GM18861 (cell line): ENCODE results near the gene SCAMP4.

Experiments
- ATAC-seq: cut with Tn5 transposase; IDR thresholded peaks from one replicate; pipeline ENCODE4 v1.9.1; 2021; ENCODE audit not compliant: unreplicated experiment

Gene SCAMP4

DNA sequence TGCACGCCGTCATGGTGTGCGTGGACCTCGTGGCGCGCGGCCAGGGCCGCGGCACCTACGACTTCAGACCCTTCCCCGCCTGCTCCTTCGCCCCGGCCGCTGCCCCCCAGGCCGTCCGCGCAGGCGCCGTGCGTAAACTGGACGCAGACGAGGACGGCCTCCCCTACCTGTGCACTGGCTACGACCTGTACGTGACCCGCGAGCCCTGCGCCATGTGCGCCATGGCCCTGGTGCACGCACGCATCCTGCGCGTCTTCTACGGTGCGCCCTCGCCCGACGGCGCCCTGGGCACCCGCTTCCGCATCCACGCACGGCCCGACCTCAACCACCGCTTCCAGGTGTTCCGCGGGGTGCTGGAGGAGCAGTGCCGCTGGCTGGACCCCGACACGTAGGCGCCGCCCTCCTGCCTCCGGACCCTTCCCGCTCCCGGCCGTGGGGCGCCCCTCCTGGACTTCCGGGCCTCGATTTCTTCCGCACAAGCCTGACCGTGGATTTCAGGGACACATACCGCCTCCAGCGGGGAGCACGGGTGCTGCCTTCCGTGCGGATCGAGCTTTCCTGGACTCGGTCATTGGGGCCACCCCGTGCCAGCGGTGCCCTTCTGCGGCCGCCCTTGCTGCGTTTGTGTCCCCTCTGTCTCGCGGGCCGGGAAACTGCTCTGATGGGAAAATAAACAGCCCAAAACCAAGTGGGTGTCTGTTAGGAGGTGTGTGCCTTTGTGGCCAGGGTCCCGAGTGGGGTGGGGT is 7.7 kb downstream of the SCAMP4 start:
- no peak for ATAC-seq

DNA sequence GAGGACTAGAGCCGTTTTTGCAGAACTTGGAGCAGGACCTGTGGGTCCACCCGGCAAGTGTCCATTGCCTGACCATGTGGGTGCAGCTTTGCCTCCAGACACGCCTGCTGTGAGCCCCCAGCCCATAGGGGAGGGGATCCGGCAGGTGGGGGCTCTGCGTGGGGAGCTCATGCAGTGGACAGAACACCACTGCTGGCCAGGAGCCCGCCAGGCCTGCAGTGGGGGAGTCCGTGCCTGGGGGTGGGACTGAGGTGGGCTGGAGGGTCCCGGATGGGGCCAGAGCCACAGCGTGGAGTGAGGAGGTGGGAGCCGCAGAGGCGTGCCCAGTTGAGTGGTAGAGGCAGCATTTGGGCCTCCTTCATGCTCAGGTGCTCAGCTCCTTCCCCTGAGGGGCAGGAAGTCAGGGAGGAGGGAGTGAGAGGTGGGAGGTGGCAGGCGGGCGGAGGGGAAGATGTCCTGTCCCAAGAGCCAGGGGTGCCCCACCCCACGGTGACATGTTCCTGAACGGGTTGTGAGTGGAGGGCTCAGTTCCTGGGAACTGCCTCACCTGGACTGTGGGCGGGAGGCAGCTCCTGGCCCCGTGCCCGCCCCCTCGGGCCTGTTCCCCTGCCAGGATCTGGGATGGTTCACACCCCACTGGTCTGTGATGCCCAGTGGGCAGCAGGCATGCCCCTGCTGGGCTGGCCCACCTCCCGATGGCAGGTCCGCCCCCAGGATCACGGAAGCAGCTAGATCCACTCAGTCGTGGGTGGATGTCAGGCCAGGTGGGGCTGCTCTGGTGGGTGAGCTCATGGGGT is 8.8 kb downstream of the SCAMP4 start:
- no peak for ATAC-seq

DNA sequence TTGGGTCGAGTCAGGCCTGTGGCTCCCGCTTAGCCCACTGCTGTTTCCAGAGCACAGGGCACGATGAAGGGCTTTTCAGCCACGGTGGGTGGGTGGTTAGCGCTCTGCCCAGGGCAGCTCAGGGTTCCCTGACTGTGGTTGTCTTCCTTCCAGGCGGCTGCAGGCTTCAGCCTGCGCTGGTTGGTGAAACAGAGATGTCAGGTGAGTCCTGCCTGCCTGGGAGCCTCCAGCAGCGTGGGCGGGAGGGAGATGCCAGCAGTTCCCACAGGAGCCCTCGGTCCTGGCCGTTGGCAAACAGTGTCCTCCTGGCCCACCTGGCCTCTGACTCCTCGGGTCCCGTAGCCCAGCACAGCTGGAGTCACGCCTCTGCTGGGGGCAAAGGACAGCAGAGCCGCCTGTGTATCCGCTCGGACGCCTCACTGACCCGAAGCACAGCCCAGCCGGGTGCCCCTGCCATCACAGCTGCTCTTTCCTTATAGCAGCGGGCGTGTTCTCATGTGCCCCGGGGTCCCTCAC is 9.7 kb downstream of the SCAMP4 start:
- ATAC-seq: no peak

DNA sequence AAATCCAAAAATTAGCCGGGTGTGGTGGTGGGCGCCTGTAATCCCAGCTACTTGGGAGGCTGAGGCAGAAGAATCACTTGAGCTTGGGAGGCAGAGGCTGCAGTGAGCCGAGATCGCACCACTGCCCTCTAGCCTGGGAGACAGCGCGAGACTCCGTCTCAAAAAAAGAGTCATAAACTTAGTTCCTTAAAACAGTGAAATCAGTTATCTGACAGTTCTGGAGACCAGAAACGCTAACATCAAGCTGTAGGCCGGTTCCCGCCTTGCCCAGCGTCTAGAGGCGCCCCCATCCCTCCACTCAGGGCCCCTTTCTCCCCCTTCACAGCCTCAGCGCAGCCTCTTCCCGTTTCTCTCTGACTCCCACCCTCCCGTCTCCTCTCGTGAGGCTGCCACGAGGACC is 11.9 kb downstream of the SCAMP4 start:
- ATAC-seq: no peak

DNA sequence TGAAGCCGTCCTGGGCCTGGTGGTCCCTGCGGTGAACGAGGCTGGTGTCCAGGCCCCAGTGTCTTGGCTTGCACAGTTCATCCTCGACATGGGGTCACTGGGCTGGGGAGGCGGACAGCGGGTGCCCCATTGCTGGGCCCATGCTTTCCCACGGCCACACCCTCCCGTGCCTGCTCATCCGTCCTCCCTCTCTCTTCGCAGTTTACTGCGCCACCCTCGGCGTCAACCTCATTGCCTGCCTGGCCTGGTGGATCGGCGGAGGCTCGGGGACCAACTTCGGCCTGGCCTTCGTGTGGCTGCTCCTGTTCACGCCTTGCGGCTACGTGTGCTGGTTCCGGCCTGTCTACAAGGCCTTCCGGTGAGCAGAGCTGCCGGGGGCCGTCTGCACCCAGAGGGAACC is 12.7 kb downstream of the SCAMP4 start:
- ATAC-seq: no peak

DNA sequence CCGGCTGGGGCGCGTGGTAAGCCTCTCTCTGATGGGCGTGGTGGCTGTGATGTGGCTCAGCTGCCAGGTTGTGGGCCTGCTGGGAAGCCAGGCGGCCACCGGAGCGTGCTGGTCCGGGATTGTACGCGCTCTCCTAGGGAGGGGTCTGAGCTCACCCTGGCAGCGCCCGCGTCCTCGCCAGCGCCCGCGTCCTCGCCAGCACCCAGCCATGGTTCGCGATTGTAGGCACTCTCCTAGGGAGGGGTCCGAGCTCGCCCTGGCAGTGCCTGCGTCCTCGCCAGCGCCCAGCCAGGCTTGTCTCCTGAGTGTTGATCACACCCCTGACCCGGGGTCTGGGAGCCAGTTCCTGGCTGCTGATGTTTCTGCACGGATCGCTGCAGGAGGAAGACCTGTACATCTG is 13.8 kb downstream of the SCAMP4 start:
- no peak for ATAC-seq

DNA sequence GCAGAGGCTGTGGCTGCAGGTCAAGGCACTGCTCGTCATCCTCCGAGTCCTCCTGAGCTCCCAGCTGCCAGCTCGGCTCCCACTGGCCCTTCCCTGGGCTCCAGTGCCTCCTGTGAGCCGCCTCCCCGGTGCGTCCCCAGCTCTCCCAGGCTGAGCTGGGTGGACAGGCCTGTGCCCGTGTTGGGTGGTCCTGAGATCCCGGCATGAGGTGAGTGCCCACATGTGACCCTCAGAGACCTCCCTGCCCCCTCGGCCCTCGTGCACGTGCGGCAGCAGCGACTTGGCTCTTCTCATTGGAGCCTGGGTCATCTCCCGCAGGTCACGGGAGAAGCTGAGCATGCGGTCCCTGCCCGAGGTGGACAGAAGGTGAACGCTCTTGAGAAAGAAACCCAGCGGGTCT is 15.4 kb downstream of the SCAMP4 start:
- no peak for ATAC-seq

DNA sequence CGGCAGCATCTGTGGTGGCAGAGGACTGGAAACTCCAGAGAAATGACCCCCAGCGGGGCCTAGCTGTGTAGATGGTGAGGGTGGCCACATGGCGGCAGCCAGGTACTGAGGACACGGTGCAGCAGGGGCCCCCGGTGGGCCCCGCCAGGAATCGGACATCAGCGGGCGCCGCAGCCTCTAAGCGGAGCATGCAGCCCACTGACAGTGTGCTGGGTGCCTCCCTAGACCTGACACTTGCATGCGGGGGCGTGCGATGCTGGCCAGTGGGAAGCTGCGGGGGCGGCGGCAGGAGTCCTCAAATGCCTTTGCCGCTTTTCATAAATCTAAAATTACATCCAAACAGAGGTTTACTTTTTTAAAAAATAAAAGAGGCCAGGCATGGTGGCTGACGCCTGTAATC is 16.1 kb downstream of the SCAMP4 start:
- ATAC-seq: no peak

DNA sequence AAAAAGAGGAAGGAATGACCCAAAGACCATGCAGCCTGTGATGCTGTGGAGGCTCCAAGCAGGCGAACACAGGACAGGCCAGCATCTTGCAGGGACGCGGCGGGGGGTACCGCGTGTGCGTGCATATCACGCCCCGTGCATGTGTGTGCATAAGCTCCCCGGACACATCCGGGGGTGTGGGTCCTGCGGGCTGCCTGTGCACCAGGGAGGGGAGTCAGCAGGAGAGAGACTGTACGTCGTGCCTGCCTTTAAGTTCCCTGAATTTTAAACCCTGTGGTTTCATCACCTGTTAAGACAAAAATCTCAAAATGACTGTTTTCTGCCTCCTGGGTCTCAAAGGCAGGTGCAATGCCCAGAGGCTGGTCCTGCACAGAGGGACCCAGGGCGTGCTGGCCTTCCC is 16.6 kb downstream of the SCAMP4 start:
- ATAC-seq: no peak

DNA sequence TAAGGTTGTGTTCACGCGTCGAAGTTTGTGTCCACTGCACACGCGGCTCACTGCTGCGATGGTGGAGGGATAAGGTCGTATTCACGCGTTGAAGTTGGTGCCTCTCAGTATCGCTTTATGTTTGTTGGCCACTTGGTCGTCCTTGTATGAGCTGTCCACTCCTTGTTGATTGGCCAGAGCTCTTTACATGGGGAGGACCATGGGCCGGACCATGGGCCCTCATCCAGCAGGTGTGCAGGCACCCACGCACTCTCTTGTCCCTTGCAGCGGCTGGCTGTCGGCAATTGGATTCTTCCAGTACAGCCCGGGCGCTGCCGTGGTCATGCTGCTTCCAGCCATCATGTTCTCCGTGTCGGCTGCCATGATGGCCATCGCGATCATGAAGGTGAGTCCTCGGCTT is 17.6 kb downstream of the SCAMP4 start:
- no peak for ATAC-seq

DNA sequence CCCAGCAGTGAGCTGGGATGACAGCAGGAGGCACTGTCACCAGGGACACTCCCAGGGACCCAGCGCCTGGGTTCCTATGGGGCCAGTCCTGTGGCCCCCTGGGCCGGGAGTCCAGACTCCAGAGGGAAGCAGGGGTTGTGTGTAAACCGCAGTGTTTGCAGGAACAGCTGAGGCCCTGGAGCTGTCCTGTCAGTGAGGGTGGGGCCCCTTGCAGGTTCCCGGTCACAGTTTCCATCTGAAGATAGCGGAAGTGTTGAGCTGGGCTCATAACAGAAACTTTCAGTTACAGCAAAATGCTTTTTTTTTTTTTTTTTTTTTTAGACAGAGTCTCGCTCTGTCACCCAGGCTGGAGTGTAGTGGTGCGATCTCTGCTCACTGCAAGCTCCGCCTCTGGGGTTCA is 18.1 kb downstream of the SCAMP4 start:
- no peak for ATAC-seq

DNA sequence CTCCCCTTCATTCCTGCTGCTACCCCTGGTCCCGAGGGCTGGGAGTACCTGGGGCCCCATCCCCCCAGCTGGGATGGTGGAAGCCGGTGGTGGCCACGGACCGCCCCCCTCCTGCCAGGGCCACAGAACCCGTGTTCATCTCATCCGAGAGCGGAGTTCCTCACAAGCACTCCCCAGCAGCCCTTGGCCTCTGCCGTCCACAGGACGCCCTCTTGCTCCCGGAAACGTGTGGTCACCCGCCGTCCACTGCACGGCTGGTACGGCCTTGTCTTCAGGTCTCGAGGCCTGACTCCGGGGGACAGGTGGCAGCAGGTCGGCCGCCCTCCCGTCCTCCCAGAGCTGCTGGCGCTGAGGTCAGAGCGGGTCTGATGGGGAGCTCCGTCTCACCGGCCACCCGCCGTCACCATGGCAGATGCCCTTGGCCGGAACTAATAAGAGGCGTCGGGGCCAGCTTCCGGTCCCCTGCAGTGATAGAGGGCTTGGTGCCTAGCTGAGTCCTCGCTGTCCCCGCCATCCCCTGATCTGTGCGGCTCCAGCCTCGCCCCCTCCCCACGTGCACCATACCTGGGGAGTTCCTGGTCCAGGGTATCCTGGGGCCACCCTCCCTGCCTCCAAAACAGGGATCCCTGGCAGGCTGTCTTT is 19.2 kb downstream of the SCAMP4 start:
- no peak for ATAC-seq

DNA sequence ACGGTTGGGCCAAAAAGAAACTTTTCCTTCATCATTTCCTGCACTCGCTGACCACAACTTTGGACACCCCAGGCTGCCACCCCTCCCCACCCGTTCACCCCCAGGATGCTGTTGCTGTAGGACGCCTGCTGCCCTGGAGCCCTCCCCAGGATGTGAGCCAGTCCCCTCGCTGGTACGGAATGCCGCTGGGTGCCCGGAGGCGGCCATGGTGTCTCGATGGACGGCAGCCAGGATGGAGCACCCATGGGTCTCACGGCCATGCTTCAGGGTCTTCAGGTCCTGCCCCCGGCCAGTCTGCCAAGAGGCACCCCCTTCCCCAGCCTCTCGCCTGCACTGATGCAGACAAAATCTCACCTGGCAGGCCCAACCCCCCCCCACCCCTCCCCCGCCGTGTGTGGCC is 20.3 kb downstream of the SCAMP4 start:
- no peak for ATAC-seq

DNA sequence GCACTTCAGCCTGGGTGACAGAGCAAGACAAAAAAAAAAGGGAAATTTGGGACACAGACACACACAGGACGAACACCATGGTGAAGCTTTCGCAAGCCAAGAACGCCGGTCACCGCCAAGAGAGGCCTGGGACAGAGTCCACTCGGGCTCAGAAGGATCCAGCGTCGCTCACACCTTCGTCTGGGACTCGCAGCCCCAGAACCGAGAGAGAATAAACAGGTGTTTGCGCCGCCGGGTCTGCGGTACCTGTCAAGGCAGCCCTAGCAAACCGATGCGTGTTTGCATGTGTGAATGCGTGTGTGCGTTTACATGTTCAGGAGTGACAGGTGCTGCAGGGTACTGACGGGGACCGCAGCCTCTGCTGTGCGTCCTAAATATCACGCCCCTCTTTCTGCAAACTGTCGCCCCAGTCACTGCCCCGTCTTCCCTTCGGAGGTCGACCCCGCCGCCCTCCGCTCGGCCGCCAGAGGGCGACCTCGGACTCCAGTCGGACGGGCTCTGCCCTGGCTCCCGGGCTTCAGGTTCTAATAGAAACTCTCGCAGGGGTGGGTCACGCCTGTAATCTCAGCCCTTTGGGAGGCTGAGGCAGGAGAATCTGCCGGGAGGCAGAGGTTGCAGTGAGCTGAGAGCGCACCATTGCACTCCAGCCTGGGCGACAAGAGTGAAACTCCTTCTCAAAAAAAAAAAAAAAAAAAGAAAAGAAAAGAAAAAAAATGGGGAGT is 24.0 kb downstream of the SCAMP4 start:
- no peak for ATAC-seq

DNA sequence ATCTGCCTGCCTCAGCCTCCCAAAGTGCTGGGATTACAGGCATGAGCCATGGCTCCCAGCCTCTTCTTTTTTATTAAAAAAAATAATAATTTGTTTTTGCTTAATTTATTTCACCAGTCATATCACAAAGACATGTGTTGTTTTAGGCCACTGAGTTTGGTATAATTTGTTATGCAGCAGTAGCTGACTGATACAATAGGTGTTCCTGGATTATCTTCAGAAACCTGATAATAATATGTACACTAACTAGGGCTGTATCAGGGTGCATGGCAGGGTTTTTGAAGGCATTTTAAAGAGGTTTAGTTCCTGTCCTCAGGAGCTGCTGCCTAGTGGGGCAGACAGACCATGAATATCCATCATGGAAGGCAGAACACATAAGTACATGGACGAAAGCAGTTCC is 26.2 kb downstream of the SCAMP4 start:
- no peak for ATAC-seq

DNA sequence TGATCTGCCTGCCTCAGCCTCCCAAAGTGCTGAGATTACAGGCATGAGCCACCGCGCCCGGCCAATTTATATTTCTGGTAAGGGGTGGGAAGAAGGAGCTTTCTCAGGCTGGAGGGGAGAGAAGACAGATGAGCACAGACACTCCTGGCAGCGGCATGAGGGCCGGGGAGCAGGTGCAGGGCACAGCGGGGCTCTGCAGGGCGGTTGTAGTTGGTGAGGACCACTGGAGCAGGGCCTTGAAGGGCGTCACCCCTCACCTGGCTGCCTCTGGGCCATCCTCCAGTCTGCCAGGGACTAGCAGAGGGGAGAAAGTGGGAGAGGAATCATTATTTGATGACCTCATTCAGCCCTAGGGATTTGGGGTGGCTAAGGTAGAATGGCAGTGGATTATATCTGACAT is 27.2 kb downstream of the SCAMP4 start:
- no peak for ATAC-seq

DNA sequence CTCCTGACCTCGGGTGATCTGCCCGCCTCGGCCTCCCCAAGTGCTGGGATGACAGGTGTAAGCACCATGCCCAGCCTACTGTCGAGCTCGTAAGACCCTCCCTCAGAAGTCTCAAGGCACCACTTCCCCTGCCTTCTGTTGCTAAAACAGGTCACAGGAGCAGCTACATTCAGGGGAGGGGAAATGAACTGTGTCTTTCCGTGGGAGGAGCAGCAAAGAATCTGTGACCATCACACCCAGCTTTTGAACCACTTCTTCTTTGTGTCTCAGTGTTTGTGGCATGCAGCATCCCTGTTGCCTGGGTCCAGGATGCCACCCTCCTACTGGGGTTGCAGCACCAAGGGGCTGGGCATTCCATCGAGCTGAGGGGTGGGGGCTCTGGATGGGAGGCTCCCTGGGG is 28.0 kb downstream of the SCAMP4 start:
- ATAC-seq: no peak

DNA sequence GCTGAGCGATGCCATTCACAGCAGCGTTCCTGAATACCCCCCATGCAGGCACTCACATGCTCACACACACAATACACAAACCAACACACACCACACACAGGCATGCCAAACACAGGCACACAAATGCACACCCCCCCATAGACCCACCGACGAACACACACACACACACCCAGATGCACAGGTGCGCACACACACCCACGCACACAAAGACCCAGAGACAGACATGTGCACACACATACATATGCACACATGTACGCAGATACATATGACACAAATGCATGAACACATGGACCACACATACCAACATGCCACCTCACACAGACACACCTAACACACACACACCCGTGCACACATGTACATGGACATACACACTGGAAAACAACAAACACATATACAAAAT is 28.7 kb downstream of the SCAMP4 start:
- no peak for ATAC-seq

DNA sequence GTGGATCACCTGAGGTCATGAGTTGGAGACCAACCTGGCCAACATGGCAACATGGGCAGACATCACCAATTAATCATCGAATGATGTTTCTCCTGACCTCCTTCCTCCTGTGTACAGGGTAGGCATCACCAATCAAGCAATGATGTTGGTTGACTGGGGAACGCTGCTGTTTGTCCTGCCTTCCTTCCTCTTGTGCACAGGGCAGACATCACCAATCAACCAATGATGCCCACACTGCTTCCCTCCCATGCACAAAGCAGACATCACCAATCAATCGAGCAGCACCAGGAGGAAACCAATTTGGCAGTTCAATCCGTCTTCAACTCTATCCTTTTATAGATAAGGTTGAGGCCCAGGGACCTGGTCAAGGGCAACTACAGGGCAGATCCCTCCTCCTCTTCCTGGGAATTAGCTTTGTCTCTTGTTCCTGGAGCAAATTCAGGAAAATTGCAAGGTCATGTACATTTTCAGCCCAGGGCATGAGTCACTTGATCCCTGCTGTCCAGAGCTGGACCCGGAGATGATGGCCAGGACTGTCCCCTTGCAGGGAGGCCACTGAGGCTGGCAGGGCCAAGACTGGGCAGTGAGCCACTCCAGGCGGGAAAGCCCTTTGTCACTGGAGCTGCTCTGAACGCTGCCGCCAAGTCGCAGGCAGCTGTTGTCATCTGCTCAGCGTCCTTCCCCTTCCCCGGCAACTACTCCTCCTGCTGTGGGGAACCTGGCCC is 30.4 kb downstream of the SCAMP4 start:
- no peak for ATAC-seq

DNA sequence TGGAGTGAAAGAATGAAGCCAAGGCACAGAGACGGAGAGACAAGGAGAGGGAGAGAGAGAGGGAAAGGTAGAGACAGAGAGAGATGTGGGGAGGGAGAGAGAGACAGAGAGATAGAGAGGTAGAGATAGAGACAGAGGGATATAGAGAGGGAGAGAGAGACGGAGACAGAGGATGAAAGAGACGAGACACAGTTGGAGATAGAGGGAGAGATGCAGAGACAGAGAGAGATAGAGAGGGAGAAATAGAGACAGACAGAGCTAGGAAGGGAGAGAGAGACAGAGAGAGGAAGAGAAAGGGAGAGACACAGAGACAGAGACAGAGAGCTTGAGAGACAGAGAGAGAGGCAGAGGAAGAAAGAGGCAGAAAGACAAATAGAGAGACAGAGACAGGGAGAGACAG is 31.2 kb downstream of the SCAMP4 start:
- no peak for ATAC-seq
